SKM-1 (cell line): Measurements from ENCODE around the gene PRDM4.
A peak's percentile ranks its signal among the peaks of the same experiment; 100 is the strongest.

Experiments
- DNase-seq: peaks from one replicate; lab custom pipeline; 2025; ENCODE audit not compliant: unreplicated experiment; lab: John Stamatoyannopoulos, UW

The PRDM4 gene, protein sequence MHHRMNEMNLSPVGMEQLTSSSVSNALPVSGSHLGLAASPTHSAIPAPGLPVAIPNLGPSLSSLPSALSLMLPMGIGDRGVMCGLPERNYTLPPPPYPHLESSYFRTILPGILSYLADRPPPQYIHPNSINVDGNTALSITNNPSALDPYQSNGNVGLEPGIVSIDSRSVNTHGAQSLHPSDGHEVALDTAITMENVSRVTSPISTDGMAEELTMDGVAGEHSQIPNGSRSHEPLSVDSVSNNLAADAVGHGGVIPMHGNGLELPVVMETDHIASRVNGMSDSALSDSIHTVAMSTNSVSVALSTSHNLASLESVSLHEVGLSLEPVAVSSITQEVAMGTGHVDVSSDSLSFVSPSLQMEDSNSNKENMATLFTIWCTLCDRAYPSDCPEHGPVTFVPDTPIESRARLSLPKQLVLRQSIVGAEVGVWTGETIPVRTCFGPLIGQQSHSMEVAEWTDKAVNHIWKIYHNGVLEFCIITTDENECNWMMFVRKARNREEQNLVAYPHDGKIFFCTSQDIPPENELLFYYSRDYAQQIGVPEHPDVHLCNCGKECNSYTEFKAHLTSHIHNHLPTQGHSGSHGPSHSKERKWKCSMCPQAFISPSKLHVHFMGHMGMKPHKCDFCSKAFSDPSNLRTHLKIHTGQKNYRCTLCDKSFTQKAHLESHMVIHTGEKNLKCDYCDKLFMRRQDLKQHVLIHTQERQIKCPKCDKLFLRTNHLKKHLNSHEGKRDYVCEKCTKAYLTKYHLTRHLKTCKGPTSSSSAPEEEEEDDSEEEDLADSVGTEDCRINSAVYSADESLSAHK

DNA sequence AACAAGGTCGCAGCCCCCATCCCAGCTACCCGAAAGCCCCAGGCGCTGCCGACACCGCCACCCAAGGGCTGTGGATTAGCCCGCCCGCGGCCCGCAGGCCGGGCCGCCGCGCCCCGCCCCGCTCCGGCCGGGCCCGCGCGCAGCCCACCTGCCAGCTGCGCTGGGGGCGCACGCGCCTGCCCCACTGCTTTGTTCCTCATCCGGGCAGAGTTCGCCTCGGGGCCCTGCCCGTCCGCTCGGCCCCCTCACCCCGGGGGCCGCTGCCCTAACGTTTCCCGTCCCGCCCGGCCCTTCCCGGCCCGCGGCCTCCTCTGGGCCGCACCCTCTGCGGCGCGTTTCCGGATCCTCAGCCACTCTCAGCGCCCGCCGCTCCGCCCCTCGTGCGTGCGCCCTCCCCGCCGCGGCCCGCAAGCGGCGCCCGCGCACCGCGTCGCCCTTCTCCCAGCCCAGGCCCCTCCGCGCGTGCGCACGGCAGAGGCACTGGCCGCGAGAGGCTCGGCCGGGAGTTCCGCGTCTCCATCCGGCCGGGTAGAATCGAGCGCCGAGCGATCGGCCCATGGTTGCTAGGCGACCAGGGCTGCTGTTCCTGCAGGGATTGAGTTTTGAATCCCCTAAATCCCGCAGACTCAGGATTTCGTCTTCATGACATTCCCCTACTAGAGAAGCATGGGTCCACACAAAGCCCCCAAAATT lies at the start of gene PRDM4:
PRDM4 (minus strand) TSS at position 329 of the 693 bp plus-strand sequence. CDS start 622 bp downstream, outside the sequence.
- DNase-seq, result peak; percentile 40

- DNase-seq, result no peak
These were observed 46.7 kb upstream of the PRDM4 start for GRCh38 chr12:107807471-107808150.

DNA sequence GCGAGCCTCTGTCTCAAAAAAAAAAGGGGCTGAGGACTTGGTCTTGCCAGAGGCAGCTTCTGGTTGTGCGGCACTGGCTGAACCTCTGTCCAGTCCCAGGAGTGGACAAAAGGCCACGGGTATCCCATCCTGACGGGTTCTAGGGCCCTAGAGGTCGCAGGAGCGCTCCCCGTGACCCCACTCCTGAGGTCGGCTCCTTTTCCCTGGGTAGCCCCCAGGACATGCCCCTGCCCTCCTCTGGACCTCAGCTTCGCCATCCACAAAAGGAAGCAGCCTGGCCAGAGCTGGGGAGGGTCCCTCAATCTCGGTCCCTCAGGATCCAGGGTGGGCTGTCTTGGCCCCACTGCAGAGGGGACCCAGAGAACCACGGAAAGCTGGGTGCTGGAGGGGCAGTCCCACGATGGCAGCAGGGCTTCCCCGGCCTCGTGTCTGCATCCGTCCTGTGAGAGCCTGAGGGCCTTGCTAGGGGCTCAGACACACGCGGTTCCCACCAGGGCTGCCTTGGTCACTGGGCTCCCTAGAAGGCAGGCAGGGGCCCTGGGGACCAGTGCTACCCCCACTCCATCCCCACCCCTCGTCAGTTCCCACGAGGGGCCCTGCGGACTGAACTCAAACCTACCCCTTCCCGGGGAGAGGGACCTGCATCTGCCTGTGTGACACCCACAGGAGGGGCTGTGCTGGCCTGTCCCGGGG lies 44.7 kb upstream of the PRDM4 start:
- DNase-seq, result no peak

DNA sequence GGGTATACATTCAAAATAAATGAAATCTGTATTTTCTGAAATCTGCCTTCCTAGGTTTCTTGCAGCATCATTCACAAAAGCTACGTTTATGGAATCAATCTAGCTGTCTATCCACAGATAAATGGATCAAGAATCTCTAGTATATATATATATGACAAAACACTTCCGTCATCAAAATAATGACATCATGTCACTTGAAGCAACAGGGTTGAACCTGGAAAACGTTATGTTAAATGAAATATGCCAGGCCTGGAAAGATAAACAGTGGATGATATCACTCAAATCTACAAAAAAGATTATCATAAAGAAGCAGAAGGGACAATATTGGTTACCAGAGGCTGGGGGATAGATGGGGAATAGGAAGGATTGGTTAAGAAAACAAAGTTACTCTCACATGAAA lies 42.2 kb upstream of the PRDM4 start:
- no peak for DNase-seq

DNA sequence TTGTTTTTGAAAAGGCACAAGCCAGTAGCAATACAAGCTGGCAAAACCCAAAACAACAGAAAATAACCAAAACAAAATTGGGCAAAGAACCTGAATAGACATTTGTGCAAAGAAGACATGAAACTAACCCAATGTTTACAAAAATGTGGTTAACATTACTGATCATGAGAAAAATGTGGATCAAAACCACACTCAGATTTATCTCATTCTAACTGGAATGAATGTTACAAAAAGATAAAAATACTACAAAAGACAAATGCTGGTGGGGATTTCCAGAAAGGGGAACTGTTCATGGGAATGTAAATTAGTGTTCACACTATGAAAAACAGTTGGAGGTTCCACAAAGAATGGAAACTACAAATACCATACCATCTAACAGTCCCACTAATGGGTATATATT lies 40.2 kb upstream of the PRDM4 start:
- DNase-seq, result no peak

- no peak for DNase-seq
These were observed 37.6 kb upstream of the PRDM4 start for GRCh38 chr12:107798580-107798979.

DNA sequence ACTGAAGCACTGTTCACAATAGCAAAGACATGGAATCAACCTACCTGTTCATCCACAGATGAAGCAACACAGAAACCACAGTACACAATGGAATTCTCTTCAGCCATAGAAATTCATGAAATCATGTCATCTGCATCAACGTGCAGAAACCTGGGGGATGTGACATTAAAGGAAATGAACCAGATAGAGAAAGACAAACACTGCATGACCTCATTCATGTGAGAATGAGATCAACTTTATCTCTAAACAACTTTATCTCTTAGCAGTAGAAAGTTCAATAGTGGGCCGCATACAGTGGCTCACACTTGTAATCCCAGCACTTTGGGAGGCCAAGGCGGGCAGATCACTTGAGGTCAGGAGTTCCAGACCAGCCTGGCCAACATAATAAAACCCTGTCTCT lies 33.5 kb upstream of the PRDM4 start:
- no peak for DNase-seq

- no peak for DNase-seq
These were observed 30.6 kb upstream of the PRDM4 start for GRCh38 chr12:107791465-107792089.

DNA sequence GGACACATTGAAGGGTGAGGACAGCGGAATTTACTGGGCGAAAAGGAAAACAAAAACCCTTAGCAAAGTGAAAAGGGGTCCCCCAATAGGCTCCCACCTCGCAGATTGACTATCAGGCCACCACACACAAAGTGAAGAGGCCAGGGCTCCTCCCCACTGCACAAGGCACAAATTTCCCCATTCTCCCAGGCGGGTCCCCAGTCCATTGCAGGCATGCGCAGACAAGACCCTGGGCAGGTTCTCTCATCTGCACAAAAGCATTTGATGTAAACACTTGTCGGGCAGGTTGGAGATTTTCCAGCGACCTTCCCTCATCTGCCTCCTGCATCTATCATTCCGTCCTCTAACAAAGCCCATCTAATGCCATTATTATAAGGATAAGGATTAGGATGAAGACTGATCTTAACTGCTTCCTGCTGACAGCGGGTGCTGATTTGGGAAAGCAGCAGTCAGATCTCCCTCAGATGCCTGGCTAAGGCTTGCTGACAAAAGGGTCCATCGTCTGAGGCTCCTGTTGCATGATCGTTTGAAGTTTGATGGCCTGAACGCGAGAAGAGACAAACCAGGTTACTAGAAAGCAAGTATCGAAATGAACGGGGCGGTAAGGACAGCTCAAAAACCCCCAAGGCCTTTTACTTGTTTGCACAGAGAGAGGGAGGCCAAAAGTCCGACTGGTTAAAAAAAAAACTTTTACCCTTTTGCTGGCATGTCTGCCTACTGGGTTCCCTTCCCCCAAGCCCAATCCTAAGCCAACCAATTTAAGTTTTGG lies 27.9 kb upstream of the PRDM4 start:
- DNase-seq, result no peak

DNA sequence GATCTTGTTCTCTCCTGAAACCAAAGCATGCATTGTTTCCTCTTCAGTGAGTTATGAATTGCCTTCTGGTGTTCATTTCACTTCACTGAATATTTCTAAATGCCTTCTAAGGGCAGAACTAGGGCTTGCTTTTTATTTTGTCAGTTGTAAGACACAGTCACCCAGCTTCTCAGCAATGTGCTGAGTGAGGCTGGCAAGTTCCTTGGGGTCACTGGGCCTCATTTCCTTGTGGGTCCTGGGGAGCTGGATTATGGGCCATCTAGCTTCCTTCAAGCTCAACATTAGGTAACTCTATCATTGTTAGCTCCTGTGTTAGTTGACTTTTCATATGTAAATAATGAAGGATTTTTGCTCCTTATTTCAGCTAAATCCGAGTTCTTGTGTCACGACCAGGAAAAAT lies 27.3 kb upstream of the PRDM4 start:
- DNase-seq, result no peak

DNA sequence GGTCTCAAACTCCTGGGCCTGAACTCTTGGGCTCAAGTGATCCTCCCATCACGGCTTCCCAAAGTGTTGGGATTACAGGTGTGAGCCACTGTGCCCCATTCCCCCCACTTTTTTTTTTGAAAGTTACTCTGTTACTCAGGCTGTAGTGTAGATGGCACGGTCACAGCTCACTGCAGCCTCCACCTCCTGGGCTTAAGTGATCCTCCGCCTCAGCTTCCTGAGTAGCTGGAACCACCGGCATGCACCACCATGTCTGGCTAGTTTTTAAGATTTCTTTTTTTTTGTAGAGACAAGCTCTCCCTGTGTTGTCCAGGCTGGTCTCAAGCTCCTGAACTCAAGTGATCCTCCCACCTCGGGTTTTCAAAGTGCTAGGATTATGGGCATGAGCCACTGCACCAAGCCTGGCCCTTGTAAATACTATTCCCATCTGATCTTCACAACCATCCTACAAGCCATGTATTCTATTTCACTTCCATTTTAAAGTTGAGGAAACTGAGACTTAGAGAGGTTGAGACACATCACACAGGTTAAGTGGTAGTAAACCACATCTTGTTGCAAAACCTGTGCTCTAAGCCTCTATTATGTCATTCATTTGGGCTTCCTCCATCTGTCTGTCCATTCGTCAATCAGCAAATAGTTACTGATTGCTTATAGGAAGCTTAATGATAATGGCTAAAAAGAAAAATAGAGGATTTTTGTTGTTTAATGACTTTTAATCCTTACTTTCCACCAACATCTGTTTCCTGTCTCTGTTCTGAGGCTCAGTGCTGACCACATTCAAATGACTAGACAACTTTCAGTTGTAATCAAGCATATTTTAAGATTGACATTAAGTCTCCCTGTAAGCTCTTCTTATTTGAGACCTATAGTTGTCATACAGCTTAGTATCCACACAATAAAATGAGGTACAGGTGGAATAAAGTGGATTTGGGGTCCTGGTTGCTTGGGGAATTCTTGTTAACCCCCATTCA lies 22.8 kb upstream of the PRDM4 start:
- DNase-seq, result peak; percentile 19

GRCh38 chr12:107782067-107782466 lies 21.1 kb upstream of the PRDM4 start:
- DNase-seq, result no peak

DNA sequence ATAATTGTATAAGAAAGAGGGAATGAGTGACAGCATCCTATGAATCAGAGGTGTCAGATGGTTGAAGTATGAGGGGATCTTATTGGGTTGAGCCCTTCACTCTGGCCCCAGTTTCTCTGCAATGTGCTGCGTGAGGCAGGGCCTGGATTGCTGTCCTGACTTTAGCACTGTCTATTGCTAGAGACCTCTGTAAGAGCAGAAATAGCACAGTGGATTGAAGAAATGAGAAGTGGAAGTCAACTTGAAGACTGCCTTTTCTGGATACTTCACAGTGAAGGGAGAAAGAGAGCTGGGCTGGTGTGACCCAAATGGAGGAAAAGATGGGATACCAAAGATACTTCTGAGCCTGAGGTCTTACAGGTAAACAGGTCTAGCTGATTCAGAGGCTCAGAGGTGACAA lies 19.4 kb upstream of the PRDM4 start:
- no peak for DNase-seq

- DNase-seq, result no peak
These were observed 18.3 kb upstream of the PRDM4 start for GRCh38 chr12:107779077-107779831.

- no peak for DNase-seq
These were observed 17.6 kb upstream of the PRDM4 start for GRCh38 chr12:107778383-107779025.

DNA sequence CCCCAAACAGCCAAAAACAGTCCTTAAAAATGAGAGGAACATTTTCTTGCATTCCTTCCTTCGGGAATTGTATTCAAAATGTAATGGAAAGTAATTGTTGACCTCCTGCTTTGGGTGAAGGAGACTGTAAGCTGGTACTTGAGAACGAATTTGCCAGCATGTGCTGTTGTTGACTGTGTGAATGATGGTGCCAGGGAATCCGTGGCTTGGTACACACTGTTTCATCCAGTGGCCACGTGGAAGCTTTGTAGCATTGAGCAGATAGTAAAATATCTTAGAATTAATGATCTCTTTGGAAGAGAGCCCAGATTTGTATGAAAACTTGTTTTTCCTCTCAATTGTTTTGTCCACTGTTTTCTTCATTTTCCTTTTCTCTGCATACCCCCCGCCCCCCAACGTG lies 15.2 kb upstream of the PRDM4 start:
- DNase-seq, result no peak
